ENCODE measurements around the gene HOXA6. TPM values are rescaled to one million over a fixed set of nuclear protein-coding genes. Genes with fewer than 3 reads are reported as not detected.

HOXA6 gene
- total and polyA plus RNA-seq, 2 of the 4 experiments (the other 2 are of a cell fraction), result 1.4 to 1.8 TPM

GRCh38 chr7:27114881-27115220 lies 32.7 kb downstream of the HOXA6 start:
- TF ChIP-seq FOS (IDR thresholded peaks at IDR 0.05; ENCODE audit: low read depth, low read length) (no peak), NFE2L2 (IDR thresholded peaks at IDR 0.05; ENCODE audit: low read depth, low read length) (no peak), MAFK (IDR thresholded peaks at IDR 0.05; ENCODE audit: low read depth, low read length) (no peak), POLR2A (IDR thresholded peaks at IDR 0.05; ENCODE audit: low read depth, low read length) (no peak), USF2 (IDR thresholded peaks at IDR 0.05; ENCODE audit: low read depth, low read length) (no peak), BHLHE40 (IDR thresholded peaks at IDR 0.05; ENCODE audit: low read depth, low read length) (no peak), MAZ (IDR thresholded peaks at IDR 0.05; ENCODE audit: borderline replicate concordance, low read depth, low read length) (no peak), MXI1 (IDR thresholded peaks at IDR 0.05; ENCODE audit: borderline replicate concordance, low read depth, low read length) (no peak), ELK1 (IDR thresholded peaks at IDR 0.05; ENCODE audit: borderline replicate concordance, low read depth, low read length) (no peak), RFX5 (IDR thresholded peaks at IDR 0.05; ENCODE audit: low read depth, low read length) (no peak), RAD21 (IDR thresholded peaks at IDR 0.05; ENCODE audit: low read length) (no peak), CTCF (conservative IDR thresholded peaks at IDR 0.05; ENCODE audit: low read depth, low read length) (no peak), CHD1 (IDR thresholded peaks at IDR 0.05; ENCODE audit: low read depth, low read length) (no peak; the same call in 1 of the 2 replicates), RCOR1 (IDR thresholded peaks at IDR 0.05; ENCODE audit: insufficient replicate concordance, low read length) (no peak)
- Histone ChIP-seq H2AK9ac (replicated peaks; ENCODE audit: low read depth, low read length, poor library complexity) (peak overlapping the region; percentile 56), H3K23ac (ENCODE audit: low read depth, low read length) (peak overlapping the region; percentile 48), H3K4me3 (ENCODE audit: insufficient read depth, low read depth, low read length) (peak overlapping the region; percentile 71), H3K14ac (replicated peaks; ENCODE audit: low read depth, low read length) (0 out of 2 replicates have a peak overlapping the region, but pooled peaks have one; percentile 10), H2AFZ (replicated peaks; ENCODE audit: low read length, poor library complexity) (peak overlapping the region; percentile 36), H3K4me2 (ENCODE audit: low read depth, low read length) (peak overlapping the region; percentile 78), H4K5ac (ENCODE audit: low read depth, low read length) (peak overlapping the region; percentile 20; the same call in 1 of the 2 replicates), H4K20me1 (ENCODE audit: insufficient read depth, low read length) (peaks cover 14% of the 10 kb centered on the region), H3K56ac (ENCODE audit: extremely low read depth, insufficient read depth, low read length) (peak overlapping the region; percentile 75; the same call in 1 of the 2 replicates), H4K8ac (ENCODE audit: low read depth in 2 of 2, low read length in 2 of 2) (peak overlapping the region; percentile 22 to 68; a peak in 2 of 4 replicates), H2BK20ac (ENCODE audit: low read depth, low read length) (peak overlapping the region; percentile 24; the same call in 1 of the 2 replicates), H3K36me3 (ENCODE audit: control insufficient read depth, insufficient read depth, low read length) (peaks cover 10% of the 10 kb centered on the region; the same call in 1 of the 2 replicates), H3K9me3 (ENCODE audit: control insufficient read depth, insufficient read depth, low read length) (no peaks in the 10 kb centered on the region), H2AK5ac (ENCODE audit: low read depth, low read length) (no peak overlapping the region), H3K9me1 (ENCODE audit: insufficient read depth, low read length) (peaks cover 12% of the 10 kb centered on the region), H3K4ac (ENCODE audit: low read depth, low read length) (peak overlapping the region; percentile 63), H2BK5ac (ENCODE audit: low read depth, low read length, poor library complexity, severe bottlenecking) (peak overlapping the region; percentile 81), H3K27me3 (ENCODE audit: control insufficient read depth, insufficient read depth, low read length) (no peaks in the 10 kb centered on the region), H2BK120ac (ENCODE audit: low read depth, low read length) (peak overlapping the region; percentile 58), H3K79me1 (ENCODE audit: low read depth in 1 of 2, low read length in 2 of 2) (peaks cover 0 to 39% of the 10 kb centered on the region in 2 experiments; a peak in 2 of 4 replicates), H4K91ac (ENCODE audit: insufficient read depth, low read depth, low read length) (peak overlapping the region; percentile 74), H3K4me1 (ENCODE audit: control insufficient read depth, insufficient read depth, low read length) (peaks cover 23% of the 10 kb centered on the region), H3K18ac (ENCODE audit: low read depth, low read length) (peak overlapping the region; percentile 32; the same call in 1 of the 2 replicates), H3K9ac (ENCODE audit: low read depth, low read length) (peak overlapping the region; percentile 96), H2BK15ac (ENCODE audit: low read depth, low read length) (0 out of 3 replicates have a peak overlapping the region, but pooled peaks have one; percentile 26), H3K27ac (ENCODE audit: insufficient read depth, low read length) (peak overlapping the region; percentile 89)
- dilution Hi-C loops (cut with HindIII; ENCODE audit: low sequenced_read_pairs, unreplicated experiment) (no loop called here), intact Hi-C loops (cut with micrococcal nuclease) (loop anchor here (1.0 to 2.0 kb wide), 2 partner anchors 11 to 14 kb away; no protein-coding TSS in a partner anchor), in situ Hi-C loops (cut with MboI; ENCODE audit: low sequenced_read_pairs) (no loop called here)
- no peak for ATAC-seq (ENCODE audit: low read depth)
- WGBS, 2 experiments (ENCODE audit: extremely low coverage in 2 of 2, insufficient read length in 1 of 2), result no CpG with 5 or more reads among the region's 6 CpGs
- no TSS peak for BruUV-seq (replicated peaks)
- CTCF ChIA-PET, result interaction anchor here (0.9 to 1.2 kb wide), 4 partner anchors 9 to 442 kb away, joined by 3 to 4 read pairs (median 3); no protein-coding TSS in a partner anchor
- no peak for DNase-seq
- POLR2A ChIA-PET (ENCODE audit: unreplicated experiment), result interaction anchor here (0.9 kb wide), 1 partner anchor 414 kb away, joined by 3 read pairs; no protein-coding TSS in a partner anchor
